BE2C (cell line): ENCODE measurements around the gene SEMA4D.

Source experiments
- DNase-seq: peaks from one replicate; pipeline ENCODE4 v3.0.0-alpha.2; 2020
- H3K27me3 ChIP-seq: fragments of 250-450 bp; sonication (Bioruptor Pico); 2 replicates; pipeline ENCODE4 v1.5.1; 2020; ENCODE audit warnings: mild to moderate bottlenecking
- H3K36me3 ChIP-seq: fragments of 250-450 bp; sonication (Bioruptor Pico); 2 replicates; pipeline ENCODE4 v1.5.1; 2020; ENCODE audit warnings: mild to moderate bottlenecking
- H3K4me1 ChIP-seq: fragments of 250-450 bp; sonication (Bioruptor Pico); 2 replicates; pipeline ENCODE4 v1.5.1; 2020
- H3K4me3 ChIP-seq: 2 replicates; pipeline ENCODE4 v1.5.1; 2011; ENCODE audit warnings: low read depth, low read length
- H3K9me3 ChIP-seq: fragments of 250-450 bp; sonication (Bioruptor Pico); 2 replicates; pipeline ENCODE4 v1.5.1; 2020
- CTCF ChIP-seq: IDR thresholded peaks from 2 replicates; pipeline ENCODE4 v1.5.1; 2012; ENCODE audit warnings: mild to moderate bottlenecking, low read depth, low read length

SEMA4D gene

DNA sequence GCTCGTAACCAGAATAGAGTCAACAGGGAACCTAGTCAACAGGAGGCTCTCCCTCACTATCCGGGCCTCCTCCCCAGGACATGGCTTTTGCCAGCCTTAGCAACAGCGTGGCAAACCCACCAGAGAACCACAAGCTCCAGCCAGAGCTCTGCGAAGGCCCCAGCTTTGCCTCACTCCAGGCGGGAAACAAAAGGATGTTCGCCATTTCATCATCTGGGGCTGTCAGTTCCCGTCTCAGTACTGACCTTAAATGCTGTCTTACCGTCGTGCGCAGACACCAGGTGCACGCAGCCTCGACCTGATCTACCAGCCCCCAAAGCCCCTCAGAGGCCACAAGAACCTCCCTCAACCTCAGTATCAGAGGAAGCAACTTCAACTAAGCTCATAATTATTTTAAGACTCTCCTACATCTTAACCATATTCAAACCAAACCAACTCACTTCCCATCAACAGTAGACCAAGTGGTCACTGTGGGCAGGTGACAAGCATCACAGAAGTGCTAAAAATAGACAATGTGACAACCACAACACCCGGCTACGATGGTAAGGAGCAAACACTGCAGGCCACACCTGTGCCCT lies 71.4 kb downstream of the SEMA4D start:
- Histone ChIP-seq H3K4me3 (no peak overlapping the region), H3K27me3 (no peaks in the 10 kb centered on the region), H3K36me3 (no peaks in the 10 kb centered on the region), H3K4me1 (no peaks in the 10 kb centered on the region), H3K9me3 (no peaks in the 10 kb centered on the region; the same call in 1 of the 2 replicates)
- no peak for DNase-seq
- no peak for TF ChIP-seq CTCF

DNA sequence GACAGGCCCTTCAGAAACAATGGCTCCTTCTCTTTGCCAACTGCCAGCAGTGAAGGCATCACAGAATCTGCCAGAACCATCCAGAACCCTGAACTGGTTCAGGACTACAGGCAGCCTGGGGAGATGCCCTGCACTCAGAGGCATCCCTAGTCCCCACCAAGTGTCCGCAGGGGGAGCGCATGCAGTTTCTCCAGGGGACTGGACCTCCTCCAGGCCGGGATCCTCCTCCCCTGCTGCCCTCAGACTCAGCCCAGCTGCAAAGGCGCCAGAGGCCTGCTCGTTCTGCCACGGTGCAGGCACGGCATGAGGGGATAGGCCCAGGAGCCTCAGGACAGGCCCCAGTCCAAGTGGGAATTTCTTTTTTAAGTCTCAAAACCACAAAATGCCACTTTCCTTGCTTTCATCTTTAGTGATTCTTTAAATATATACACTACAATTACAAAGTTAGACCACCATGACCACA lies 72.0 kb downstream of the SEMA4D start:
- H3K27me3 ChIP-seq, result no peaks in the 10 kb centered on the region
- H3K36me3 ChIP-seq, result no peaks in the 10 kb centered on the region
- no peaks in the 10 kb centered on the region; the same call in 1 of the 2 replicates for H3K9me3 ChIP-seq
- no peak for TF ChIP-seq CTCF
- DNase-seq, result no peak
- no peaks in the 10 kb centered on the region for H3K4me1 ChIP-seq
- no peak overlapping the region for H3K4me3 ChIP-seq

DNA sequence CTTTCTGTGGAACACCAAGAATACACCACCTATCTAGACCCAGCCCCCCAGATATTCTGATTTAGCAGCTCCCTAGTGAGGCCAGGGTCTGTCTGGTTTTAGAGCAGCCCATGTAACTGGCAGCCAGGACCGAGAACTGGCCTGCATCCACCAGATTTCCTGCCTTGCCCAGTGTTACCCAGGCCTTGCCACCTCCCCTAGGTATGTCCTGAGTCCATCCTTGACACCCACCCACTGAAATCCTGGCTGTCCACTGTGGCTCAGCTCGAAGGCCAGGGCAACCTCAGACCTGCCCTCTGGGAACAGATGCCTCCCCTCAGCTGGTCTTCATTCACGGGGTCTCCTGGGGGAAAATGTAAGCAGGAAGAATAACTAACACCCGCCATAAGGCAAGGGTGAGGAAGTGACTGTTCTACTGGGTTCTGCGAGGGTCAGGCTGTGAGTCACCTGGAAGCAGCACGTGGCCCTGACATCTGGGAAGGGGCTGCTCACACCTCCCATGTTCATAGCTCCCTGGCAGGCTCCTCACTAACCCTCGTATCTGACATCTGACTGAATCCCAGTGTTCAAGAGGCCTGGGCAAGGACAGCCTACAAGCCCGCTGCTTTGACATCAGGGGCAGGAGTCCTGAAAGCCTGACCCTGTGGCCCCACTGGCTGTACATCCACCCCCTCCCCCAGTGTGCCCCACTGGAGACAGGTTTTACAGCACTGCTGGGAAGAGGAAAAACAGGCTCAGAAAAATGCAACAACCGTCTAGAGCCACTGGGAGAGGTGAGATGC lies 72.7 kb downstream of the SEMA4D start:
- H3K36me3 ChIP-seq, result no peaks in the 10 kb centered on the region
- no peak overlapping the region for H3K4me3 ChIP-seq
- no peaks in the 10 kb centered on the region for H3K4me1 ChIP-seq
- DNase-seq, result no peak
- no peak for TF ChIP-seq CTCF
- H3K27me3 ChIP-seq, result no peaks in the 10 kb centered on the region
- no peaks in the 10 kb centered on the region; the same call in 1 of the 2 replicates for H3K9me3 ChIP-seq

- Histone ChIP-seq H3K4me3 (no peak overlapping the region), H3K36me3 (no peaks in the 10 kb centered on the region), H3K9me3 (no peaks in the 10 kb centered on the region; the same call in 1 of the 2 replicates), H3K4me1 (0 out of 2 replicates have a peak, but pooled peaks cover 3% of the 10 kb centered on the region), H3K27me3 (no peaks in the 10 kb centered on the region)
- TF ChIP-seq CTCF, result no peak
- DNase-seq, result no peak
These were observed 75.5 kb downstream of the SEMA4D start for GRCh38 chr9:89422151-89422975.

DNA sequence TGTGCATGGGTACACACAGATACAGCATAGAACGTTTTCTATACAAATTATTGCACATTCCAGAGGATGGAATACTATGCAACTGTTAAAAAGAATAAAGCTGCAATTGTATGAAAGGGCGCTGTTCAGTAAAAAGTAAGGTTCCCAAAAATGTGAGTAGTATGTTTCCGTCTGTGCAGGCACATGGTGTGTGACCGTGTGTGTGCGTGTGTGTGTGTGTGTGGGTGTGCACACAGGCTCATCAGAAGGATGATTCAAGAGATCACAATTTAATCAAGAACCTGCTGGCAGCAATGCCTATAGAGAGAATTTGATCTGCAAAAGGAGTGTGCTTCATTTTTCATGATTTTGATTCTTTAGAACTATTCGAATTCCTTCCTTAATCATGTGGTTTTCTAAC lies 76.3 kb downstream of the SEMA4D start:
- no peak for TF ChIP-seq CTCF
- H3K4me1 ChIP-seq, result 0 out of 2 replicates have a peak, but pooled peaks cover 3% of the 10 kb centered on the region
- H3K27me3 ChIP-seq, result no peaks in the 10 kb centered on the region
- no peaks in the 10 kb centered on the region for H3K36me3 ChIP-seq
- no peak for DNase-seq
- no peak overlapping the region for H3K4me3 ChIP-seq
- no peaks in the 10 kb centered on the region; the same call in 1 of the 2 replicates for H3K9me3 ChIP-seq
